Esophagus squamous epithelium (tissue), 4 donors: Measurements from ENCODE around the gene SYCP2.

Experiments used
- CTCF ChIP-seq, 6 experiments: fragments of 450-650 bp in 4 of 6; fragments of 200-600 bp in 2 of 6; sonication (generic) in 2 of 6; IDR thresholded peaks; one replicate each; pipeline ENCODE4 v1.5.1; 2016 to 2019; ENCODE audit warnings: antibody characterized with exemption in 6 of 6, mild to moderate bottlenecking in 4 of 6, moderate library complexity in 4 of 6
- POLR2A ChIP-seq, 4 donors: fragments of 450-650 bp; IDR thresholded peaks; one replicate each; pipeline ENCODE4 v1.6.1; 2017; ENCODE audit warnings: antibody characterized with exemption in 4 of 4, mild to moderate bottlenecking in 4 of 4, moderate library complexity in 3 of 4

- TF ChIP-seq POLR2A (IDR thresholded peaks at IDR 0.05) (no peak), CTCF (IDR thresholded peaks at IDR 0.05) (no peak)
Measured at GRCh38 chr20:59824711-59825562, 108.5 kb downstream of the SYCP2 start.
